ENCODE results near the gene NTHL1.

The NTHL1 gene

DNA sequence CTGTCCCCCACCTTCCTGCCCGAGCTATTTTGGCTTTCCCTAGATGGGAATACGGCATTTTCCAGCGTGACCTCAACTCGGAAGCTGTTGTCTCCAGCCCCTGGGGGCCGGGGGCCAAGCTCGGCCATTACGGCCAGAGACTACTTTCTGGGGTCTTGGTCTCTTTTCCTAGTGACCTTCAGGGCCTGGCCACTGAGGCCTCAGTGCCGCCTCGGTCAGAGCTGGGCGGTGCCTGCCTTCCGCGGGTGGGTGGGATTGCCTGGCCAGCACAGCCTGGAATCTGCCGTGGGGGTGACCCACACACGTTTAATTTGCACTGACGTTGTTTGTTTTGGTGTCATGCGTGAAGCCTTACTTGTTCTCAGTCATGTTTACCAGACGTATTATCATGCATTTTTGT lies 29.4 kb upstream of the NTHL1 start:
- H3K27ac ChIP-seq = no peak overlapping the region
- no peak for DNase-seq (ENCODE audit: low spot score)
- ChIA-PET POLR2A (ENCODE audit: low non-redundant PET) (no interaction called here), CTCF (interaction anchor here (0.6 to 0.9 kb wide), 2 partner anchors 11 to 51 kb away, joined by 3 read pairs; no protein-coding TSS in a partner anchor)
- TF ChIP-seq, protein P1, sequence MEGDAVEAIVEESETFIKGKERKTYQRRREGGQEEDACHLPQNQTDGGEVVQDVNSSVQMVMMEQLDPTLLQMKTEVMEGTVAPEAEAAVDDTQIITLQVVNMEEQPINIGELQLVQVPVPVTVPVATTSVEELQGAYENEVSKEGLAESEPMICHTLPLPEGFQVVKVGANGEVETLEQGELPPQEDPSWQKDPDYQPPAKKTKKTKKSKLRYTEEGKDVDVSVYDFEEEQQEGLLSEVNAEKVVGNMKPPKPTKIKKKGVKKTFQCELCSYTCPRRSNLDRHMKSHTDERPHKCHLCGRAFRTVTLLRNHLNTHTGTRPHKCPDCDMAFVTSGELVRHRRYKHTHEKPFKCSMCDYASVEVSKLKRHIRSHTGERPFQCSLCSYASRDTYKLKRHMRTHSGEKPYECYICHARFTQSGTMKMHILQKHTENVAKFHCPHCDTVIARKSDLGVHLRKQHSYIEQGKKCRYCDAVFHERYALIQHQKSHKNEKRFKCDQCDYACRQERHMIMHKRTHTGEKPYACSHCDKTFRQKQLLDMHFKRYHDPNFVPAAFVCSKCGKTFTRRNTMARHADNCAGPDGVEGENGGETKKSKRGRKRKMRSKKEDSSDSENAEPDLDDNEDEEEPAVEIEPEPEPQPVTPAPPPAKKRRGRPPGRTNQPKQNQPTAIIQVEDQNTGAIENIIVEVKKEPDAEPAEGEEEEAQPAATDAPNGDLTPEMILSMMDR (conservative IDR thresholded peaks at IDR 0.05; ENCODE audit: low read depth) = no peak

DNA sequence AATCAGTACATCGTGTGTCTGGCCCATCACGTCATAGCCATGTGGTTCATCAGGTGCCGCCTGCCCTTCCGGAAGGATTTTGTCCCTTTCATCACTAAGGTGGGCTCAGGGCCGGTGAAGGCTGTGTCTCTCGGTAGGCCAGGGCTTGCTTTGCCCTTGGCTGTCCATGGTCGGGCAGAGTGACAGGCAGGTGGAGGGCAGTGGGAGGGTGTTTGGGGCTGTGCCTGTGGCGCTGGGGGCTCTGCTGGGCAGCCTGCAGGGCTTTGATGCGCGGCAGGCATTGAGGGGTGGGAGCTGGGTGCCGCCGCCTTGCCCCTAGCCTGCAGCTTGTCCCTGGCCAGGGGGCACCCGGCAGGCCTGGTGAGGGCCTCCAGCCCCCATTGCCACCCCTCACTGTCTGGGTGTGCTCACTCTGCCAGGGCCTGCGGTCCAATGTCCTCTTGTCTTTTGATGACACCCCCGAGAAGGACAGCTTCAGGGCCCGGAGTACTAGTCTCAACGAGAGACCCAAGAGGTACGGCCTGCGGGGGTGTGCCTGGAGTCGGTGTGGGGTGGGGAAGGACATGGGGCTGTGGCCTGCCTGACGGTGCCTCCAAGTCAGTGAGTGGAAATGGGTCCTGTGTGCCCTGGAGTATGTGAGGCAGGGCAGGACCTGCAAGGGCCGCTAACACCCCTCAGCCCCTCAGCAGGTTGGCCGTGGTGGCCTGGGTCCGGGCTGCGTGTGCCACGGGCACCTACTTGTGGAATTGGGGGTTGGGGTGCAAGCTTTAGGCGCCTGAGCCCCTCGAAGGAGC lies 28.6 kb upstream of the NTHL1 start:
- no peak for DNase-seq (ENCODE audit: low spot score)
- CTCF ChIA-PET = interaction anchor here (0.5 to 0.9 kb wide), 2 partner anchors 9 to 12 kb away, joined by 3 read pairs; no protein-coding TSS in a partner anchor
- TF ChIP-seq, protein P1 (conservative IDR thresholded peaks at IDR 0.05; ENCODE audit: low read depth) = no peak
- POLR2A ChIA-PET (ENCODE audit: low non-redundant PET) = interaction anchor here (0.6 kb wide), 2 partner anchors 65 to 625 kb away, joined by 5 read pairs; no protein-coding TSS in a partner anchor
- no peak overlapping the region for H3K27ac ChIP-seq

DNA sequence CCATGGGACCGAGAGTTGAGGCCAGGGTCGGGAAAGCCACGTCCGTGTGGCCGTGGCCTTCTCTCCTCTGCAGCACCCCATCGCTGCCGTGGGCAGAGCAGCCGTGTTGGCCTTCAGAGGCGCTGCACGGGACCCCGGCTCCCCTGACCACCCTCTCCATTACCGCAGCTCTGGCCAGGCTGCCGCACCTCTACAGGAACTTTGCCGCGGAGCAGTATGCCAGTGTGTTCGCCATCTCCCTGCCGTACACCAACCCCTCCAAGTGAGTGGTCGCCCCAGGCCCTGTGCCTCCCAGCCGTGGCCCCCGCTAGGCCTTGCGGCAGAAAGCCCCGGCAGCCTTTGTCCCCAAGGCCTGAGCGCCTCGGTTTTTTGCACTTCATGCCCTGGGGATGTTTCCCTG lies 28.0 kb upstream of the NTHL1 start:
- TF ChIP-seq, protein P1 (conservative IDR thresholded peaks at IDR 0.05; ENCODE audit: low read depth) = no peak
- no peak for DNase-seq (ENCODE audit: low spot score)
- ChIA-PET POLR2A (ENCODE audit: low non-redundant PET) (interaction anchor here (0.6 kb wide), 2 partner anchors 64 to 625 kb away, joined by 5 read pairs; no protein-coding TSS in a partner anchor), CTCF (no interaction called here)
- H3K27ac ChIP-seq = no peak overlapping the region

DNA sequence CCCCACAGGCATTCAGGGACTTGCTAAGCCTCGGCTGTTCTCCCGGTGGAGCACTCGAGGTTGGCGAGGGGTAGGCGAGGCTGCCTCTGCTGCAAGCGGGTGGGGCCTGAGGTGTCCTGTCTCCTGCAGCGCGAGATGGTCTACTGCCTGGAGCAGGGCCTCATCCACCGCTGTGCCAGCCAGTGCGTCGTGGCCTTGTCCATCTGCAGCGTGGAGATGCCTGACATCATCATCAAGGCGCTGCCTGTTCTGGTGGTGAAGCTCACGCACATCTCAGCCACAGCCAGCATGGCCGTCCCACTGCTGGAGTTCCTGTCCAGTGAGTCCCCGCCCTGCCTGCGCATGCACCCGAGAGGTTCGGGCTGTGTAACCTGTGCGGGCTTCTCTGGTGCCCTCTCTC lies 26.4 kb upstream of the NTHL1 start:
- DNase-seq (ENCODE audit: low spot score) = no peak
- TF ChIP-seq, protein P1 (conservative IDR thresholded peaks at IDR 0.05; ENCODE audit: low read depth) = no peak
- POLR2A ChIA-PET (ENCODE audit: low non-redundant PET) = no interaction called here
- CTCF ChIA-PET = interaction anchor here (0.6 kb wide), 1 partner anchor 15 kb away, joined by 8 read pairs; no protein-coding TSS in a partner anchor
- peak overlapping the region; percentile 4; the same call in 1 of the 2 replicates for H3K27ac ChIP-seq

DNA sequence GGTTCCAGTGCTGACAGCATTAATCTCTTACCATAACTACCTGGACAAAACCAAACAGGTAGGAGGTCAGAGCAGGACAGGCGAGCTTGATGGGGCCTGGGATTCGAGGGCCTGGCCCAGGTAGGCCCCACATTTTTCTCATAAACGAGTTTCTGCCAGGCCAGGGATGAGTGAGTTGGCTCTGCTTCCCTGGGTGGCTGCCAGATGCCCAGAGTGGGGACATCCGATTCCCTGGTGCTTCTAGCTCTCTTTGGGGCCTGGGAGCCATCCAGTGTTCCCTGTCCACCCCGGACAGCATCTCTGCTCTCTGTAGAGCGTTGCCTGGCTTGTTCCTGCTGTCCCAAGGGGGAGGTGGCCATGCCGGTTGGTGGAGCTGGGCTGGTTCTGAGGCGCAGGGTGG lies 25.3 kb upstream of the NTHL1 start:
- peak overlapping the region; percentile 17; the same call in 1 of the 2 replicates for H3K27ac ChIP-seq
- ChIA-PET CTCF (no interaction called here), POLR2A (ENCODE audit: low non-redundant PET) (no interaction called here)
- DNase-seq (ENCODE audit: low spot score) = no peak
- TF ChIP-seq, protein P1 (conservative IDR thresholded peaks at IDR 0.05; ENCODE audit: low read depth) = no peak

DNA sequence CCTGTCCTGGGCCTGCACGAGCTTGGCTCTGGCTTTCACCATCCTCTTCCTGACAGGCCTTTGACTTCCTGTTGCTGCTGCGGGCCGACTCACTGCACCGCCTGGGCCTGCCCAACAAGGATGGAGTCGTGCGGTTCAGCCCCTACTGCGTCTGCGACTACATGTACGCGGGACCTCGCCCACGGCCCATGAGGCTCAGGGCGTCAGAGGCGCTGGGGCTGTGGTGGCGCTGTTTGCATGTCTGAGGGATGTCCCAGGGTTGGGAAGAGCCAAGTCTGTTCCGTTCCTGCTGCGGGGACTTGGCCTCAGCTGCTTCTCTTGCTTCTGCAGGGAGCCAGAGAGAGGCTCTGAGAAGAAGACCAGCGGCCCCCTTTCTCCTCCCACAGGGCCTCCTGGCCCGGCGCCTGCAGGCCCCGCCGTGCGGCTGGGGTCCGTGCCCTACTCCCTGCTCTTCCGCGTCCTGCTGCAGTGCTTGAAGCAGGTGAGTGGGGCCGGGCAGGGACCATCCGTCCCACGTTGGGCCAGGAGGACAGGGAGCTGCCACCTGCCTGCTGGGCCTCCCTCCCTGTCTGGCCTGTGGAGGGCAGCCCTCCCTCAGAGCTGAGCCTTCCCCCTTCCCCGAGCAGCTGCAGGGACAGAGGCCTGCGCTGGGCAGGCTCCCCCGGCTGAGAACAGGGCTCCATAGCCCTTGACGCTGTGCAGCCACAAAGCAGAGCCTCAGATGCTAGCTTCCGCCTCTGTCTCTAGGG lies 24.0 kb upstream of the NTHL1 start:
- ChIA-PET POLR2A (ENCODE audit: low non-redundant PET) (no interaction called here), CTCF (interaction anchor here (0.8 to 1.3 kb wide), 4 partner anchors 15 to 69 kb away, joined by 3 to 4 read pairs (median 3); partner anchors contain the start of gene NPW)
- DNase-seq (ENCODE audit: low spot score) = no peak
- peak overlapping the region; percentile 40 for H3K27ac ChIP-seq
- TF ChIP-seq, protein P1 (conservative IDR thresholded peaks at IDR 0.05; ENCODE audit: low read depth) = no peak

All from RWPE1 (cell line).